Measurements from ENCODE around the gene DDX10.
"Not testable (repeated sequence)": the region's sequence is repeated elsewhere in the genome, so short reads cannot be mapped to it uniquely, and the experiment has no call there.

Gene DDX10

GRCh38 chr11:108779147-108779546 lies 114.3 kb downstream of the DDX10 start:
- DNase-seq: not testable (repeated sequence)

DNA sequence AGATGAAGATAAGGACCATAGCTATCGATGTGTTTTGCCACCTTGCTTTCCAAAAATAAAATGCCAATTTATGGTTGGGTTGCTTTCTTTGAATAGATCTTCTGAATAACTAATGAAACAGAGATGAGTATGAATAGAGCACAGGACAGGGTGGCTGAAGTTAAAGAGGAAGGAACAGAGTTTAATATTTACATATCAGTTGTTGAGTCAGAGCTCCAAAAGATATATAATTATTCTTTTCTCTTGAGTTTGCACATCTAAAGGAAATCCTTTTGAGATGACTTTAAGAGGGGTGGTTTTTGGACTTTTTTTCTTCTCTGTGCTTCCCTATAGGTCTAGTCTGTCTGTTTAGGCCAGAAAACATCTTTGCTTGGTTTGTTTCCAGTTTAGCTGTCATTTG lies 115.2 kb downstream of the DDX10 start:
- DNase-seq: no peak

- no peak for DNase-seq
Measured at GRCh38 chr11:108781946-108782345, 117.1 kb downstream of the DDX10 start.

DNA sequence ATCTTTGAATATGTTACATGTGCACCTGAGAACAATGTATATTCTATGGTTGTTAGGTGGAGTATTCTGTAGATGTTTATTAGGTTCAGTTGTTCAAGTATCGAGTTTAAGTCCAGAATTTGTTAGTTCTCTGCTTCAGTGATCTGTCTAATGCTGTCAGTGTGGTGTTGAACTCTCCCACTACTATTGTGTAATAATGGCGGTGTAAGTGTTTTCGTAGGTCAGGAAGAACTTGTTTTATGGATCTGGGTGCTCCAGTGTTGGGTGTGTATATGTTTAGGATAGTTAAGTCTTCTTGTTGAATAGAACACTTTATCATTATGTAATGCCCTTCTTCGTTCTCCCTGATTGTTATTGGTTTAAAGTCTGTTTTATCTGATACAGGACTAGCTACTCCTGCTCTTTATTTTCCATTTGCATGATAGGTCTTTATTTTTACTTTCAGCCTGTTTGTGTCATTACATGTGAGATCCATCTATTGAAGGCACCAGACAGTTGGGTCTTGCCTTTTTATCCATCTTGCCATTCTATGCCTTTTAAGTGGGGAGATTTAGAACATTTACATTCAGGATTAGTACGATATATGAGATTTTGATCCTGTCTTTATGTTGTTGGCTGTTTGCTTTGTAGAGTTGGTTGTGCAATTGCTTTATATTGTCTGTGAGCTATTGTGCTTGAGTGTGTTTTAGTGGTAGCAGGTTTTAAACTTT lies 121.6 kb downstream of the DDX10 start:
- no peak for DNase-seq

DNA sequence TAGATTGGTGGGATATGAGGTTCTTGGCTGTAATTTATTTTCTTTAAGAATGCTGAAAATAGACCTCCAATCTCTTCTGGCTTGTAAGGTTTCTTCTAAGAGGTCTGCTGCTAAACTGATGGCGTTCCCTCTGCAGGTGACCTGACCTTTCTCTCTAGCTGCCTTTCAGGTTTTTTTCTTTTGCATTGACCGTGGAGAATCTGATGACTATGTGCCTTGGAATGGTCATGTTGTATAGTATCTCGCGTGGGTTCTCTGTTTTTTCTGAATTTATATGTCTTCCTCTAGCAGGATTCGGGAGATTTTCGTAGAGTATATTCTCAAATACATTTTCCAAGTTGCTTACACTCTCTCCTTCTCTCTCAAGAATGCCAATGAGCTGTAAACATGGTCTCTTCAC lies 122.2 kb downstream of the DDX10 start:
- DNase-seq: no peak

DNA sequence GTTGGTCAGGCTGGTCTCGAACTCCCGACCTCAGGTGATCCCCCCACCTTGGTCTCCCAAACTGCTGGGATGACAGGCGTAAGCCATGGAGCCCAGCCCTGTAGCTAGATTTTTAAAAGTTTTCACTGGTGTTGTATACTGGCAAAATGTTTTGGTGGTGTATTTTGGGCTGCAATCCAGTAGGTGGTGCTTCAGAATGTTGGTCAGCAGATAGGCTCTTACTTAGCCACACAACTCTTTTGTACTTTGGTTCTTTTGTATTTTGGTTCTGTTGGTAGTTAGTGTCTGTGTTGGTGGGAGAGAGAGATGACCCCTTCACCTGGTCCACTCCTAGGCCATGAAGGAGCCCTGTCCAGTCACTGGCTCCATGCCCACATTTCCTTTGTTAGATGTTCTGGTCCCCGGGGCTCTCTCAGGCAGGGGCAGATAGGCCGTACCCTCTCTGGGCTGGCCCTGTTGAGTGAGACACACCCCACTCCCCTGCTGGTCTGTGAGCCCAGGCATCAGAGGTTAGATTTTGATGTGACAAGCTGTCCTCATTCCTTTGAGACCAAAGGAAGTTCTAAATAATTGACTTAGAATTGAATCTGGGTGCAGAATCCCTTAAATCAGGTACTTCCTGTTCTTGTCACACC lies 123.8 kb downstream of the DDX10 start:
- DNase-seq: no peak

- DNase-seq: no peak
Measured at GRCh38 chr11:108790501-108791299, 125.8 kb downstream of the DDX10 start.

- no peak for DNase-seq
Measured at GRCh38 chr11:108793138-108793537, 128.3 kb downstream of the DDX10 start.

- DNase-seq: no peak
Measured at GRCh38 chr11:108793611-108794010, 128.7 kb downstream of the DDX10 start.

DNA sequence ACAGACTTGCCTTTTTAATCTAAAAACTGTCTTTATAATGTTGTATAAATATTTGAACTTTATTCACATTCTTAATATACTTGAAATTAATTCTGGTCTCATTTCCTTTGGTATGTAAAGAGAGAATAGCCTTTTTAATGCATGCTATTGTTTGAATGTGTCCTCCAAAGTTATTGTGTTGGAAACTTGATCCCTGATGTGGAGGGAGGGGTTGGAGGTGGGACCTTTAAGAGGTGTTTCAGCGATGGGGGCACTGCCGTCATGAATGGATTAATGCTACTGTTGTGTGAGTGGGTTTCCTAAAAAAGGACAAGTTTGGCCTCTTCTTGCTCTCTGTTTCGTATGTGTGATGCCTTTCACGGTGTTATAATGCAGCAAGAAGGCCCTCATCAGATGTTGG lies 131.7 kb downstream of the DDX10 start:
- no peak for DNase-seq

DNA sequence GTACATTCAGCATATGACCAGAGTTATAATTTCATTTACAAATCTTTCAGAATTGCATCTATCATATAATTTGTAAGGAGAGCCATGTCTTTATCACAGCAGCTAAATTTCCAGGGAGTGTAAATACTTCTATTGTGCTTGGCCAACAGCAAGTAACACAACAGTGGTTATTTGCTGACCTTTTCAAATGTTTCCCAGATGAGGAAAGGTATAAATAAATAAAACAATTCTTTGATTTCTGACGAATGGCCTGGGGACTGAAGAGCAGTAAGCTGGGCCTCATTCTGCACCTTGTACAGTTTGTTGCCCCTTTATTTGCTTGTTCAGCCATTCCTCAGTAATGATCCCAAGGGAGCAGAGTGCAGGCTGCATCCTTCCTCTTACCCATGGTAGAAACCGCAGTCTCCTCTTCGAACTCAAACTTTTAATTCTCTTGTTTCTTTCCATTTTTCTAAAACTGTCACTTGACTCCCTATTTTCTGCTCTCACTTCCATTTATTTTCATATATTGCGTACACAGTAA lies 132.8 kb downstream of the DDX10 start:
- no peak for DNase-seq

GRCh38 chr11:108802492-108802891 lies 137.6 kb downstream of the DDX10 start:
- DNase-seq: no peak

- no peak for DNase-seq
Measured at GRCh38 chr11:108803776-108804175, 138.9 kb downstream of the DDX10 start.

DNA sequence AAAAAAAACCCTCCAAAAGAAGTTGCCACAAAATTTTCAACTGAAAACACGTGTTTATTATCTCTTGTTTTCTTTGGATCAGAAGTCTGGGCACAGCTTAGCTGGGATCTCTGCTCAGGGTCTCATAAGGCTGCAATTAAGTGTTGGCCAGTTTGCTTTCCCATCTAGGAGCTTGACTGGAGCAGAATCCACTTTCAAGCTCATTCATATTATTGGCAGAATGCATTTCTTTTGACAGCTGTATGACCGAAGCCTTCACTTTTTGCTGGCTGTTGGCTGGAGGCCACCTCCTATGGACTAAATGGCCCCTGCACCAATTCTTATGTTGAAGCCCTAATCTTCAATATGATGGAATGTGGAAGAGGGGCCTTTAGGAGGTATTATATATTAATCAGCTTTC lies 139.6 kb downstream of the DDX10 start:
- no peak for DNase-seq

DNA sequence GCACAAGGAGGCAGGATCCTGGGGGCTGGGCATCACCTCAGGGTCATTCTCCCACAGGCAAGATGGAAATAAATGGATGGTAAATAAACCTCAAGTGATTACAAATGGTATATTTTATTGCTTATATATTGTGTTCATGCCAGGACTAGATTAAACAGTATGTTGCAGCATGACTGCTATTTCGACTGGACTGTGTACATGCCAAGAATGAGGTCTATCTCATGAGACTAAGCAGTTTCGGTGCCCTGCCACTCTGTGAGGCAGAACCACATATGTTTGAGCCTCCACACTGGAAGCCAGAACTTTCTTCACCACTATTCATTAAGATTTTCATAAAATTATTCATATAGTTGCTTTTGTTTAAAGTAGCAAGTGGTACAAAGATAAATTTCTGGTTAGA lies 140.2 kb downstream of the DDX10 start:
- no peak for DNase-seq

GRCh38 chr11:108807262-108807661 lies 142.4 kb downstream of the DDX10 start:
- DNase-seq: no peak

DNA sequence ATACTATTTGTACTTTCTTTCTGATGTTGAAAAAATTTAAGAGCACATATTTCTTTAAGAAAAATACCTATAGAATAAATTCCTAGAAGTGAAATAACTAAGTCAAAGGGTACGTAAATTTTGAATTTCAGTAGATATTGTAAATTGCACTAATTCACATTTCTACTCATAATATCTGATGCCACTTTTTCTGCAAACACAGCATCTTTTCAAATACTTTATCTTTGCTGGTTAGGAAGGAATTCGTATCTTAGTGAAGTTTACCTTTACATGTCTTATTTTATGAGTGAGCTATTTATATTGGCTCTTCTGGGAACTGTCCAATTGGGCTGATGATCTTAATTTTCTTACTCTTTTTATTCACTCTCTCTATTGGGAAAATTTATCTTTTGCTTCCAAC lies 148.2 kb downstream of the DDX10 start:
- DNase-seq: no peak

- no peak for DNase-seq
Measured at GRCh38 chr11:108817976-108818375, 153.1 kb downstream of the DDX10 start.

DNA sequence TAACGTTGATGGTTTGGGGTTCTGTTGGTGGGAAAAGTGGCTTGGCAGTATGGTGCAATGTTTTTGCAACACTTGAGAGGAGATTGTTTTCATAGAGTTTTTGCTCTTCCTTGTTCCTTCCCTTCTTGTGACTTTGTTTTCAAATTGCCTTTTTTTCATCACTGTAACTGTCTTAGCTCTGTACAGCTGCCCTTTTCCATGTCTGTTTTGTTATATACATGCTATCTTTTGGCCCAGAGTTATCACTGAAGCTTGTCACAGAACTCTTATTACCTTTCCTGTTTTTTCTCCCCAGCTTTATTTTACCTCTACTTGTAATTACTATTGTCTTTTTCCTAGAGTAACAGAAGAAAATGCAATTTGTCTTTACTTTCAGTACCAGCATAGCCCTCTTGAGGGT lies 154.1 kb downstream of the DDX10 start:
- no peak for DNase-seq

- DNase-seq: no peak
Measured at GRCh38 chr11:108819957-108820356, 155.1 kb downstream of the DDX10 start.

- DNase-seq: not testable (repeated sequence)
Measured at GRCh38 chr11:108823960-108824359, 159.1 kb downstream of the DDX10 start.

DNA sequence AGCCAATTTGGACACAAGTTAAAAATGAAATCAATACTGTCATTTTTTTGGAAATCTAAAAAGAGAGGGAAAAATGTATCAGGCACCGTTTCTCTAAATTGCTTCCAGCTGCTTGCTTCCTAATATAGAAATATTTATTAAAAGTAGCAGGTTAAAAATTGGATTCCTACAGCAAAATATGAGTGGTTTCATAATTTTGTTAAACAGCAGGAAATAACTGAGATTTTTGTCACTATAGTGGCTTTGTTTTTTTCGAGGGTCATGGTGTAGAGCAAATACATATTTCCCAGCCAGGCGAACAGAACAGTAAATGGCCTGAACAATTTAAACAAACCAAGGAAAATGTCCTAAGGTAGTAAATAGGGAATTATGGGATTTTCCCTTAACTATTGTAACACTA lies 159.7 kb downstream of the DDX10 start:
- DNase-seq: no peak

DNA sequence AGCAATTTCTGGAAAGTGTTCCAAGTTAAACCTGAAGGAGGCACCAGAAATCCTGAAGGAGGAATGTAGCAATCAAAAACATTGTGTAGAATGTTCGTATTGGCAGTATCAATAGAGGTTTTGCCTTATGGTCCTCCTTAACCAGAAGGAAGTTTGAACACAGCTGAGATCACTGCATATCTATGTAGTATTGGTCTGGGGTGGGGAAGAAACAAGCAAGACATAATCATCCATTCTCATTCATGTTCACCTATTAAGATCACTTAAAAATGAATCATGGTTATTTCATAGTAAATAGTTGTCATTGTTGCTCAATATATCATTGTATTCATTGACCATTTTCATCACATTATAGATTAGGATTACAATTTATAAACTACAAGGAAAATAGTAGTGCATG lies 160.5 kb downstream of the DDX10 start:
- no peak for DNase-seq

DNA sequence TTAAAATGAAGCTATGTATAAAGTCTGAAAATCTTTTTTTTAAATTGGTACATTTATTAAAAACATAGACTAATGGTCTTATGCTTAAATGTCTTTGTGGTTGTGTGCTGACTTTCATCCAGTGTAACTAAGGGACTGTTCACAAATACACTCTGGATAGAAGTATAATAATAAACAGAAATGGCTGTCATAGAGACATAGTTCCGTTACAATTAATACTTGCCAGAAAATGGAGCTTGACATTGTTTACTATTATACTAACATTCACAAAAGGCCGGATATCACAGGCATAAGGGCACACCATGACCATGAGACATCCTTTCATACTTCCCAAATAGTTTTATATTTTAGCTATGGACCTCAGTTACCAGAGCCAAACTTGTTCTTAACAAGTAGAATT lies 161.3 kb downstream of the DDX10 start:
- no peak for DNase-seq

Measured in DMS 273 treated with DMSO at 0.1 percent for 48 hours (cell line).